ENCODE measurements around the gene SLC2A6.

The SLC2A6 gene

DNA sequence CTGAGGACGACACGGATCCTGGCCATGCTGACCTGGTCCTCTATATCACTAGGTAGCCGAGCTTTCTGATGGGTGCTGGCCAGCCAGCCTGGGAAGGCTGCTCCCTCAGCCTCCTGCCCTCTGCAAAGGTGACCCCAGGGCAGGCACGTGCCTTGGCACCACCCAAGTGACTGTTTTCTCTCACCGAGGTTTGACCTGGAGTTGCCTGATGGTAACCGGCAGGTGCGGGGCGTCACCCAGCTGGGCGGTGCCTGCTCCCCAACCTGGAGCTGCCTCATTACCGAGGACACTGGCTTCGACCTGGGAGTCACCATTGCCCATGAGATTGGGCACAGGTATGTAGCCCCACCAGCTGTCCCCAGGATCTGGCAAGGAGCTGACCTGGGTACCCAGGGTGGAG is 52.9 kb downstream of the SLC2A6 start:
- TF ChIP-seq, protein P1, sequence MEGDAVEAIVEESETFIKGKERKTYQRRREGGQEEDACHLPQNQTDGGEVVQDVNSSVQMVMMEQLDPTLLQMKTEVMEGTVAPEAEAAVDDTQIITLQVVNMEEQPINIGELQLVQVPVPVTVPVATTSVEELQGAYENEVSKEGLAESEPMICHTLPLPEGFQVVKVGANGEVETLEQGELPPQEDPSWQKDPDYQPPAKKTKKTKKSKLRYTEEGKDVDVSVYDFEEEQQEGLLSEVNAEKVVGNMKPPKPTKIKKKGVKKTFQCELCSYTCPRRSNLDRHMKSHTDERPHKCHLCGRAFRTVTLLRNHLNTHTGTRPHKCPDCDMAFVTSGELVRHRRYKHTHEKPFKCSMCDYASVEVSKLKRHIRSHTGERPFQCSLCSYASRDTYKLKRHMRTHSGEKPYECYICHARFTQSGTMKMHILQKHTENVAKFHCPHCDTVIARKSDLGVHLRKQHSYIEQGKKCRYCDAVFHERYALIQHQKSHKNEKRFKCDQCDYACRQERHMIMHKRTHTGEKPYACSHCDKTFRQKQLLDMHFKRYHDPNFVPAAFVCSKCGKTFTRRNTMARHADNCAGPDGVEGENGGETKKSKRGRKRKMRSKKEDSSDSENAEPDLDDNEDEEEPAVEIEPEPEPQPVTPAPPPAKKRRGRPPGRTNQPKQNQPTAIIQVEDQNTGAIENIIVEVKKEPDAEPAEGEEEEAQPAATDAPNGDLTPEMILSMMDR (IDR thresholded peaks at IDR 0.05; ENCODE audit: low read length) = no peak
- no peak for TF ChIP-seq EZH2 (IDR thresholded peaks at IDR 0.05; ENCODE audit: borderline replicate concordance, low read length)
- Histone ChIP-seq H3K27ac (ENCODE audit: low read depth, low read length, poor library complexity, severe bottlenecking) (no peak overlapping the region), H3K79me2 (ENCODE audit: insufficient read depth, low read length) (no peaks in the 10 kb centered on the region), H3K9me2 (ENCODE audit: low read depth, low read length) (no peaks in the 10 kb centered on the region), H3K27me3 (ENCODE audit: insufficient read depth, low read length) (peaks cover 13% of the 10 kb centered on the region; the same call in 1 of the 2 replicates), H3K4me1 (ENCODE audit: insufficient read depth, low read length, severe bottlenecking) (no peaks in the 10 kb centered on the region), H3K4me2 (ENCODE audit: low read length) (no peak overlapping the region), H3K4me3 (ENCODE audit: low read depth, low read length, poor library complexity, severe bottlenecking) (no peak overlapping the region), H3K9ac (ENCODE audit: low read length) (no peak overlapping the region), H3K9me3 (ENCODE audit: low read length) (no peaks in the 10 kb centered on the region), H3K36me3 (ENCODE audit: insufficient read depth, low read length) (no peaks in the 10 kb centered on the region), H3F3A (ENCODE audit: insufficient read depth, low read length) (no peaks in the 10 kb centered on the region), H4K20me1 (ENCODE audit: insufficient read depth, low read length) (no peaks in the 10 kb centered on the region), H2AFZ (ENCODE audit: low read length) (no peak overlapping the region)

DNA sequence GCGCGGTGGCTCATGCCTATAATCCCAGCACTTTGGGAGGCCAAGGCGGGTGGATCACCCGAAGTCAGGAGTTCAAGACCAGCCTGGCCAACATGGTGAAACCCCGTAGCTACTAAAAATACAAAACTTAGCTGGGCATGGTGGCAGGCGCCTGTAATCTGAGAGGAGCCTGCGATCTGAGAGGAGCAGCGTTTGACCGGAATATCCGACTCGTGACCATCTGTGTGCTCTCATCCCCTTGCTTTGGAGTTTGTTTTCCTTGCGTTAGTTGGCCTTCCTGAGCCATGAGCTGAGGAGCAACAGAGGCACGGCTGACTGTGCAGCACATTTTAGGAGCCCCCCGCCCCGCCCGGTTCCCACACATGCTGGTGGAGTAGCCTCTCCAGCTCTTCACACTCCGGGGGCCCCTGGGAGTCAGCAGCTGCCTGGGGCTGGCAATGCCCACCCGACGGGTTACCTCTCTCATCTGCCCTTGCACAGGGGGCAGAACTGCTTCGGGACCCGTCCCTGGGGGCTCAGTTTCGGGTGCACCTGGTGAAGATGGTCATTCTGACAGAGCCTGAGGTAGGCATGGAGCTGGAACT is 53.8 kb downstream of the SLC2A6 start:
- no peak overlapping the region for H3K9ac ChIP-seq (ENCODE audit: low read length)
- H3K27ac ChIP-seq (ENCODE audit: low read depth, low read length, poor library complexity, severe bottlenecking) = no peak overlapping the region
- no peaks in the 10 kb centered on the region for H3K79me2 ChIP-seq (ENCODE audit: insufficient read depth, low read length)
- H3K4me2 ChIP-seq (ENCODE audit: low read length) = no peak overlapping the region
- no peaks in the 10 kb centered on the region for H3K9me3 ChIP-seq (ENCODE audit: low read length)
- H3K4me3 ChIP-seq (ENCODE audit: low read depth, low read length, poor library complexity, severe bottlenecking) = no peak overlapping the region
- peaks cover 7% of the 10 kb centered on the region for H3K4me1 ChIP-seq (ENCODE audit: insufficient read depth, low read length, severe bottlenecking)
- H3K27me3 ChIP-seq (ENCODE audit: insufficient read depth, low read length) = peaks cover 13% of the 10 kb centered on the region; the same call in 1 of the 2 replicates
- no peak for TF ChIP-seq EZH2 (IDR thresholded peaks at IDR 0.05; ENCODE audit: borderline replicate concordance, low read length)
- TF ChIP-seq, protein P1 (IDR thresholded peaks at IDR 0.05; ENCODE audit: low read length) = no peak
- no peaks in the 10 kb centered on the region for H4K20me1 ChIP-seq (ENCODE audit: insufficient read depth, low read length)
- H2AFZ ChIP-seq (ENCODE audit: low read length) = no peak overlapping the region
- H3K9me2 ChIP-seq (ENCODE audit: low read depth, low read length) = no peaks in the 10 kb centered on the region
- no peaks in the 10 kb centered on the region for H3F3A ChIP-seq (ENCODE audit: insufficient read depth, low read length)
- no peaks in the 10 kb centered on the region for H3K36me3 ChIP-seq (ENCODE audit: insufficient read depth, low read length)

DNA sequence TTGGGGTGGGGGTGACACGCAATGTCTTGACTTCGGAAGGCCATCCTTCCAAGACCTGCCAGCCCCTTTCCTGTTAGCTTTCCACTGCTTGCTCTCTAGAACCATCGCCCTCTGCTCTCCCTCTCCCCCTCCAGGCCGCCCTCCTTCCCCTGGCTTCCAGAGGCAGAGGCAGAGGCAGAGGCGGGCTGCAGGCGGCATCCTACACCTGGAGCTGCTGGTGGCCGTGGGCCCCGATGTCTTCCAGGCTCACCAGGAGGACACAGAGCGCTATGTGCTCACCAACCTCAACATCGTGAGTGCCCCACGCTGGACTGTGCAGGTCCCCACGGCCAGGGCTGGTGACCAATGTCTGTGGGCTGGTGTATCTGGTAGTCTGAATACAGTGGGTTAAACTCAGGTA is 54.7 kb downstream of the SLC2A6 start:
- Histone ChIP-seq H3F3A (ENCODE audit: insufficient read depth, low read length) (no peaks in the 10 kb centered on the region), H3K9ac (ENCODE audit: low read length) (no peak overlapping the region), H3K9me3 (ENCODE audit: low read length) (no peaks in the 10 kb centered on the region), H3K9me2 (ENCODE audit: low read depth, low read length) (no peaks in the 10 kb centered on the region), H3K79me2 (ENCODE audit: insufficient read depth, low read length) (no peaks in the 10 kb centered on the region), H3K27ac (ENCODE audit: low read depth, low read length, poor library complexity, severe bottlenecking) (no peak overlapping the region), H3K4me3 (ENCODE audit: low read depth, low read length, poor library complexity, severe bottlenecking) (no peak overlapping the region), H3K27me3 (ENCODE audit: insufficient read depth, low read length) (peaks cover 10% of the 10 kb centered on the region; the same call in 1 of the 2 replicates), H3K4me2 (ENCODE audit: low read length) (no peak overlapping the region), H3K36me3 (ENCODE audit: insufficient read depth, low read length) (no peaks in the 10 kb centered on the region), H4K20me1 (ENCODE audit: insufficient read depth, low read length) (no peaks in the 10 kb centered on the region), H2AFZ (ENCODE audit: low read length) (no peak overlapping the region), H3K4me1 (ENCODE audit: insufficient read depth, low read length, severe bottlenecking) (peaks cover 10% of the 10 kb centered on the region)
- TF ChIP-seq, protein P1 (IDR thresholded peaks at IDR 0.05; ENCODE audit: low read length) = no peak
- TF ChIP-seq EZH2 (IDR thresholded peaks at IDR 0.05; ENCODE audit: borderline replicate concordance, low read length) = no peak

Measured in OCI-LY1 (cell line).